Measurements from ENCODE around the gene SDHAF1.

DNA sequence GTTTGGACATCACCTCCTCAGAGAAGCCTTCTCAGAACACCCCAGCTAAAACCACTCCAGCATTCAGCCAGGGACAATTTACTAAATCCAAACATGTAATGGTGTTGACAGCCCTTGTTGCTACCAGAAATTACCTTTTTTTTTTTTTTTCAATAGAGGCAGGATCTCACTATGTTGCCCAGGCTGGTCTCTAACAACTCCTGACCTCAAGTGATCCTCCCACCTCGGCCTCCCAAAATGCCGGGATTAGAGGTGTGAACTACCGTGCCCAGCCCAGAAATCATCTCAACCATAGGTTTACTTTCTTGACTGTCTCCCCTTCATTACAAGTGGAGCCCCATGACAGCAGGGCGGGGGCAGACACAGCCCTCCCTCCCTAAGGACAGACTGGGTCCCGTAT is 28.4 kb downstream of the SDHAF1 start:
- TF ChIP-seq EZH2 (IDR thresholded peaks at IDR 0.05; ENCODE audit: borderline replicate concordance, insufficient read depth, low read depth, low read length, poor library complexity, severe bottlenecking) (no peak), CTCF (IDR thresholded peaks at IDR 0.05) (no peak)
